GM12891 (cell line): ENCODE results near the gene GABRB1.

ENCODE experiments used
- POLR2AphosphoS5 ChIP-seq: IDR thresholded peaks from 2 replicates; pipeline ENCODE4 v1.6.1; 2011; ENCODE audit warnings: low read depth, low read length, control low read depth
- TAF1 ChIP-seq: IDR thresholded peaks from 2 replicates; pipeline ENCODE4 v1.6.1; 2011; ENCODE audit warnings: low read depth, low read length, control low read depth

GRCh38 chr4:47326025-47326424 is 294.7 kb downstream of the GABRB1 start:
- TF ChIP-seq TAF1: no peak
- no peak for TF ChIP-seq POLR2AphosphoS5
